IMR-90 (cell line): ENCODE results near the gene PGF.

Experiments used
- CTCF ChIP-seq: conservative IDR thresholded peaks from 2 replicates; pipeline ENCODE4 v1.5.1; 2012; ENCODE audit warnings: mild to moderate bottlenecking, low read depth, low read length, improper control_type of control experiment
- RAD21 ChIP-seq: IDR thresholded peaks from 2 replicates; pipeline ENCODE4 v1.6.1; 2012; ENCODE audit warnings: low read length, improper control_type of control experiment
- SMC3 ChIP-seq: fragments of 150-350 bp; IDR thresholded peaks from 2 replicates; pipeline ENCODE4 v1.6.1; 2016; ENCODE audit warnings: low read depth, mild to moderate bottlenecking, antibody characterized with exemption, low read length, moderate library complexity

- TF ChIP-seq CTCF (no peak), SMC3 (no peak), RAD21 (no peak)
Observed at GRCh38 chr14:74942181-74942580, 13.2 kb downstream of the PGF start.
